Measurements from ENCODE around the gene HLA-DRB5.

The HLA-DRB5 gene

GRCh38 chr6:32565511-32565910 is 35.4 kb upstream of the HLA-DRB5 start:
- TF ChIP-seq, protein P1, sequence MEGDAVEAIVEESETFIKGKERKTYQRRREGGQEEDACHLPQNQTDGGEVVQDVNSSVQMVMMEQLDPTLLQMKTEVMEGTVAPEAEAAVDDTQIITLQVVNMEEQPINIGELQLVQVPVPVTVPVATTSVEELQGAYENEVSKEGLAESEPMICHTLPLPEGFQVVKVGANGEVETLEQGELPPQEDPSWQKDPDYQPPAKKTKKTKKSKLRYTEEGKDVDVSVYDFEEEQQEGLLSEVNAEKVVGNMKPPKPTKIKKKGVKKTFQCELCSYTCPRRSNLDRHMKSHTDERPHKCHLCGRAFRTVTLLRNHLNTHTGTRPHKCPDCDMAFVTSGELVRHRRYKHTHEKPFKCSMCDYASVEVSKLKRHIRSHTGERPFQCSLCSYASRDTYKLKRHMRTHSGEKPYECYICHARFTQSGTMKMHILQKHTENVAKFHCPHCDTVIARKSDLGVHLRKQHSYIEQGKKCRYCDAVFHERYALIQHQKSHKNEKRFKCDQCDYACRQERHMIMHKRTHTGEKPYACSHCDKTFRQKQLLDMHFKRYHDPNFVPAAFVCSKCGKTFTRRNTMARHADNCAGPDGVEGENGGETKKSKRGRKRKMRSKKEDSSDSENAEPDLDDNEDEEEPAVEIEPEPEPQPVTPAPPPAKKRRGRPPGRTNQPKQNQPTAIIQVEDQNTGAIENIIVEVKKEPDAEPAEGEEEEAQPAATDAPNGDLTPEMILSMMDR (IDR thresholded peaks at IDR 0.05; ENCODE audit: low read depth, low read length), result no peak
- DNase-seq (ENCODE audit: low read depth, low spot score), result no peak
- in situ Hi-C loops (cut with HindIII; ENCODE audit: low sequenced_read_pairs), result no loop called here
- no peak overlapping the region for H3K4me3 ChIP-seq (ENCODE audit: low read depth, low read length)

- in situ Hi-C loops (cut with HindIII; ENCODE audit: low sequenced_read_pairs), result no loop called here
- H3K4me3 ChIP-seq (ENCODE audit: low read depth, low read length), result no peak overlapping the region
- TF ChIP-seq, protein P1 (IDR thresholded peaks at IDR 0.05; ENCODE audit: low read depth, low read length), result no peak
- no peak for DNase-seq (ENCODE audit: low read depth, low spot score)
Observed at GRCh38 chr6:32562940-32563339, 32.9 kb upstream of the HLA-DRB5 start.

GRCh38 chr6:32559747-32560146 is 29.7 kb upstream of the HLA-DRB5 start:
- H3K4me3 ChIP-seq (ENCODE audit: low read depth, low read length), result no peak overlapping the region
- in situ Hi-C loops (cut with HindIII; ENCODE audit: low sequenced_read_pairs), result no loop called here
- no peak for DNase-seq (ENCODE audit: low read depth, low spot score)
- TF ChIP-seq, protein P1 (IDR thresholded peaks at IDR 0.05; ENCODE audit: low read depth, low read length), result no peak

- TF ChIP-seq, protein P1 (IDR thresholded peaks at IDR 0.05; ENCODE audit: low read depth, low read length), result no peak
- DNase-seq (ENCODE audit: low read depth, low spot score), result no peak
- in situ Hi-C loops (cut with HindIII; ENCODE audit: low sequenced_read_pairs), result no loop called here
- no peak overlapping the region for H3K4me3 ChIP-seq (ENCODE audit: low read depth, low read length)
Observed at GRCh38 chr6:32558426-32559057, 28.5 kb upstream of the HLA-DRB5 start.

GRCh38 chr6:32554116-32554965 is 24.3 kb upstream of the HLA-DRB5 start:
- TF ChIP-seq, protein P1 (IDR thresholded peaks at IDR 0.05; ENCODE audit: low read depth, low read length), result no peak
- H3K4me3 ChIP-seq (ENCODE audit: low read depth, low read length), result no peak overlapping the region
- no peak for DNase-seq (ENCODE audit: low read depth, low spot score)
- in situ Hi-C loops (cut with HindIII; ENCODE audit: low sequenced_read_pairs), result no loop called here

DNA sequence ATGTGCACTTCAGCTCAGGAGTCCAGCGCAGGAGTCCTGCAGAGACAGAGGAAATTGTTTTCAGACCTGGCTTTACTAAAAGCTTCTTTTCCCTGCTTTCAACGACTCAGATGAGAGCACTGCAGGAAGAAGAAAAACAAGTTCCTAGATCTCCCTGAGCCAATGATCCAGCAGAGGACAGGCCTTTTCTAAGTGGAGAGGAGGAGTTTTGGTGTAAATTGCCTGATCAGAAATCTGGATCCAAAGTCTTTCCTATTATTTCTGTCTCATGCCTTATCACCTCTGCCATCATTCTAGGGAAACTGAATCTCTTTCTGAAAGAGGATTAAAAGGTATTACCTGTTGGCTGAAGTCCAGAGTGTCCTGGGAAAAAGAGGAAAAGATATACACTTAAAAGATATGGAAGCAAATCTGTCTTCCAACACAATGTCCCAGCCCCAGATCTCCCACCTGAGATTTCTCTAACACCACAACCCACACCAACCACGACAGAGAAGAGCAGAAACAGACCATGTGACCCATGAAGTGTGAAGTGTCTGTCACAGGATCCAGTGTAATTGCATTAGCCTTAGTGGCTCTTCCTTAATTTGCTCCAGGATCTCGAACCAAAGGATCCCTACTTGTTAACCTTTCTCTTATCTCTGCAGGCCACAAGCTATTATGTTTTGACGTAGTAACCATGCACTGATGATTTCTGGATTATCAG is 23.1 kb upstream of the HLA-DRB5 start:
- TF ChIP-seq, protein P1 (IDR thresholded peaks at IDR 0.05; ENCODE audit: low read depth, low read length), result no peak
- H3K4me3 ChIP-seq (ENCODE audit: low read depth, low read length), result no peak overlapping the region
- DNase-seq (ENCODE audit: low read depth, low spot score), result no peak
- in situ Hi-C loops (cut with HindIII; ENCODE audit: low sequenced_read_pairs), result no loop called here

Data from astrocyte of the spinal cord (primary cell).